Mesendoderm (in vitro differentiated cells): ENCODE measurements around the gene OR6M1.

Experiments used
- DNase-seq: peaks from one replicate; pipeline ENCODE4 v3.0.0; 2013
- H2AK5ac ChIP-seq: 2 replicates; pipeline ENCODE4 v1.6.1; 2013; ENCODE audit warnings: low read length, inconsistent platforms
- H2BK120ac ChIP-seq: 2 replicates; pipeline ENCODE4 v1.6.1; 2013; ENCODE audit warnings: low read depth, mild to moderate bottlenecking, low read length, moderate library complexity, mixed read lengths
- H2BK15ac ChIP-seq: replicated peaks from 2 replicates; pipeline ENCODE4 v1.6.1; 2013; ENCODE audit warnings: low read depth, mild to moderate bottlenecking, moderate library complexity
- H2BK5ac ChIP-seq: 2 replicates; pipeline ENCODE4 v1.6.1; 2013; ENCODE audit warnings: low read length, inconsistent platforms
- H3K18ac ChIP-seq: 2 replicates; pipeline ENCODE4 v1.6.1; 2013; ENCODE audit warnings: mild to moderate bottlenecking, low read length, mixed read lengths
- H3K23ac ChIP-seq: one replicate; pipeline ENCODE4 v1.6.1; 2013; ENCODE audit warnings: low read length
- H3K27ac ChIP-seq: 2 replicates; pipeline ENCODE4 v1.5.1; 2013; ENCODE audit warnings: low read depth, mild to moderate bottlenecking, inconsistent platforms, low read length, moderate library complexity
- H3K27me3 ChIP-seq: 2 replicates; pipeline ENCODE4 v1.6.1; 2013; ENCODE audit warnings: low read length, control low read depth, mild to moderate bottlenecking, inconsistent platforms; ENCODE audit not compliant: insufficient read depth, poor library complexity
- H3K36me3 ChIP-seq: 2 replicates; pipeline ENCODE4 v1.6.1; 2013; ENCODE audit warnings: low read length, inconsistent platforms; ENCODE audit not compliant: control insufficient read depth, insufficient read depth
- H3K4ac ChIP-seq: one replicate; pipeline ENCODE4 v1.6.1; 2013; ENCODE audit warnings: low read depth, mild to moderate bottlenecking, low read length, moderate library complexity
- H3K4me1 ChIP-seq: 2 replicates; pipeline ENCODE4 v1.6.1; 2013; ENCODE audit warnings: low read depth, low read length, inconsistent platforms; ENCODE audit not compliant: control insufficient read depth
- H3K4me2 ChIP-seq: 2 replicates; pipeline ENCODE4 v1.6.1; 2013; ENCODE audit warnings: low read length
- H3K4me3 ChIP-seq: 2 replicates; pipeline ENCODE4 v1.5.1; 2013; ENCODE audit warnings: mild to moderate bottlenecking, low read length
- H3K56ac ChIP-seq: one replicate; pipeline ENCODE4 v1.6.1; 2013; ENCODE audit warnings: low read length
- H3K79me1 ChIP-seq: 2 replicates; pipeline ENCODE4 v1.6.1; 2013; ENCODE audit warnings: low read length, inconsistent platforms
- H3K79me2 ChIP-seq: 2 replicates; pipeline ENCODE4 v1.6.1; 2013; ENCODE audit warnings: mild to moderate bottlenecking, low read length; ENCODE audit not compliant: control insufficient read depth, insufficient read depth
- H3K9ac ChIP-seq: 2 replicates; pipeline ENCODE4 v1.6.1; 2013; ENCODE audit warnings: low read length, inconsistent platforms
- H4K5ac ChIP-seq: one replicate; pipeline ENCODE4 v1.6.1; 2013; ENCODE audit warnings: low read length
- H4K8ac ChIP-seq: one replicate; pipeline ENCODE4 v1.6.1; 2013; ENCODE audit warnings: low read depth, mild to moderate bottlenecking, control low read depth, low read length, moderate library complexity
- WGBS: extraction: QIAGEN DNeasy Blood & Tissue Kit; methylation state at CpG from one replicate; pipeline ENCODE4 v1.1.7; 2013; ENCODE audit warnings: low lambda C conversion rate, missing lambda C conversion rate; ENCODE audit not compliant: insufficient coverage; ENCODE audit errors: extremely low coverage; 5-methylcytosine and 5-hydroxymethylcytosine counted together

Gene OR6M1

DNA sequence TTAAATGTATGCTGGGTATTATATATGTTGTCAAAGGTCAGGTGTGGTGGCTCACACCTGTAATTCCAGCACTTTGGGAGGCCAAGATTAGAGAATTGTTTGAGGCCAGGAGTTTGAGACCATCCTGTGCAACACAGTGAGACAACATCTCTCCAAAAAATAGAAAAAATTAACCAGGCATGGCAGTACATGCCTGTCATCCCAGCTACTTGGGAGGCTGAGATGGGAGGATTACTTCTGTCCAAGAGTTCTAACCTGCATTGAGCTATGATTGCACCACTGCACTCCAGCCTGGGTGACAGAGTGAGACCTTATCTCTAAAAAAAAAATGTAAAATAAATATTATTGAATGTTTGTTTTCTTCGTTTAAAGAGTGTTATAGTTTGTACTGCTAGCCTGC is 40.5 kb downstream of the OR6M1 start:
- 100% methylated on average over 1 of the region's 1 CpG for WGBS
- Histone ChIP-seq H3K27ac (no peak overlapping the region), H3K36me3 (no peaks in the 10 kb centered on the region)

DNA sequence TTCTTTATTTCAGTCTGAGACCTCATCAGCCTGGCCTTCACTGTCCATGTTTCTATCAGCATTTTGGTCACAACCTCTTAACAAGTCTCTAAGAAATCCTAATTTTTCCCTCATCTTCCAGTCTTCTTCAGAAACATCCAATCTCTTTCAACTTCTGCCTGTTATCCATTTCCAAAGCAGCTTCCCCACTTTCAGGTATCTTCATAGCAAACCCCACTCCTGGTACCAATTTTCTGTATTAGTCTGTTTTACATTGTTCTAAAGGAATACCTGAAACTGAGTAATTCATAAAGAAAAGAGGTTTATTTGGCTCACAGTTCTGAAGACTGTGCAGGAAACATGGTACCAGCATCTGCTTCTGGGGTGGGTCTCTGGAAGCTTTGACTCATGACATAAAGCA is 43.7 kb downstream of the OR6M1 start:
- Histone ChIP-seq H4K5ac (no peak overlapping the region), H4K8ac (no peak overlapping the region), H2BK120ac (no peak overlapping the region), H3K18ac (no peak overlapping the region), H3K4ac (no peak overlapping the region), H2BK15ac (no peak overlapping the region), H3K79me1 (no peaks in the 10 kb centered on the region), H2AK5ac (no peak overlapping the region), H3K4me1 (no peaks in the 10 kb centered on the region), H3K23ac (no peak overlapping the region), H3K56ac (no peak overlapping the region), H3K27me3 (no peaks in the 10 kb centered on the region), H2BK5ac (no peak overlapping the region), H3K9ac (no peak overlapping the region), H3K79me2 (no peaks in the 10 kb centered on the region), H3K36me3 (no peaks in the 10 kb centered on the region), H3K4me3 (no peak overlapping the region), H3K27ac (no peak overlapping the region), H3K4me2 (no peak overlapping the region)
- no peak for DNase-seq

More for the DNA sequence above, 40.5 kb downstream of the OR6M1 start:
- Histone ChIP-seq H3K79me2 (no peaks in the 10 kb centered on the region), H4K5ac (no peak overlapping the region), H3K9ac (no peak overlapping the region), H3K23ac (no peak overlapping the region), H3K4me1 (no peaks in the 10 kb centered on the region), H2BK5ac (no peak overlapping the region), H3K56ac (no peak overlapping the region), H3K18ac (no peak overlapping the region), H3K4me2 (no peak overlapping the region), H2BK15ac (no peak overlapping the region), H3K4ac (no peak overlapping the region), H4K8ac (no peak overlapping the region), H3K27me3 (no peaks in the 10 kb centered on the region), H2AK5ac (no peak overlapping the region), H3K4me3 (no peak overlapping the region), H3K79me1 (no peaks in the 10 kb centered on the region), H2BK120ac (no peak overlapping the region)
- no peak for DNase-seq

DNA sequence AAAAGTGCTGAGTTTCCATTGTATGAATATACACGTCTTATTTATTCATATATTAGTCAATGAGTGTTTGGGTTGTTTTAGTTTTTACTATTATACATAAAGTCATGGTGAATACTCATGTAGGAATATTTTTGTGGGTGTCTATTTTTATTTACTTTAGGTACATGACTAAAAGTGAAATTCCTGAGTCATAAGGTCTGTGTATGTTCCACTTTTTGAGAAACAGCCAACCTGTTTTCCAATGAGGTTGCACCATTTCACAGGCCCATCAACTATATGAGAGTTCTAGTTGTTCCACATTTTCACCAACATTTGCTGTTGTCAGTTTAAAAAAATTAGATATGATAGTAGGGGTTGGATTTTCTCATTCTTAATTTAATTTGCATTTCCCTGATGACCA is 45.3 kb downstream of the OR6M1 start:
- H3K36me3 ChIP-seq = no peaks in the 10 kb centered on the region
- no peak overlapping the region for H3K4me3 ChIP-seq
- H2BK5ac ChIP-seq = no peak overlapping the region
- H3K9ac ChIP-seq = no peak overlapping the region
- H3K79me2 ChIP-seq = no peaks in the 10 kb centered on the region
- H2AK5ac ChIP-seq = no peak overlapping the region
- DNase-seq = no peak
- H3K4me2 ChIP-seq = no peak overlapping the region
- no peak overlapping the region for H3K4ac ChIP-seq
- no peaks in the 10 kb centered on the region for H3K4me1 ChIP-seq
- no peak overlapping the region for H3K56ac ChIP-seq
- H3K18ac ChIP-seq = no peak overlapping the region
- H3K27ac ChIP-seq = no peak overlapping the region
- WGBS = no CpG with 5 or more reads among the region's 1 CpG
- H4K5ac ChIP-seq = no peak overlapping the region
- no peaks in the 10 kb centered on the region for H3K27me3 ChIP-seq
- no peak overlapping the region for H3K23ac ChIP-seq
- H2BK15ac ChIP-seq = no peak overlapping the region
- no peak overlapping the region for H4K8ac ChIP-seq
- no peak overlapping the region for H2BK120ac ChIP-seq
- no peaks in the 10 kb centered on the region for H3K79me1 ChIP-seq

DNA sequence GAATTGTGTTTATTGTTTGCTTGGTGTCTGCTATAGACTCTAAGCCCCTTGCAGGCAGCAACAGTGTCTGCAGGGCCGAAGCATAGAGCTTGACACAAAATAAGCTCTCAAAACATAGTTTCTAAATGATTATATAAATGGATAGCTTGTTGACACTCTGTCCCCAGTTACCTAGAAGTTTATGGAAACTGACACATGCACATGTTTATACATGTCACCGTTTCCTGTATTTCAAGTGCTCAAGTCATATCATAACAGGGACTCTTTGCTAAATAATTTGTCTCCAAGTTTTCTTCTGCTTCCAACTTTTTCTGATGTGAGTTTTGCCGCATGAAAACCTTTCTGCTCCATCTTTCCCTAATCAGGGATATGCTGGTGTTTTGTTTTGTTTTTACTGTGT is 48.2 kb downstream of the OR6M1 start:
- Histone ChIP-seq H3K56ac (no peak overlapping the region), H3K27me3 (no peaks in the 10 kb centered on the region), H3K18ac (no peak overlapping the region), H3K79me1 (no peaks in the 10 kb centered on the region), H3K79me2 (no peaks in the 10 kb centered on the region), H2BK5ac (no peak overlapping the region), H2BK120ac (no peak overlapping the region), H3K27ac (no peak overlapping the region), H3K4me1 (no peaks in the 10 kb centered on the region), H3K9ac (no peak overlapping the region), H3K36me3 (no peaks in the 10 kb centered on the region), H3K4me2 (no peak overlapping the region), H2AK5ac (no peak overlapping the region), H2BK15ac (no peak overlapping the region), H4K5ac (no peak overlapping the region), H3K23ac (no peak overlapping the region), H4K8ac (no peak overlapping the region), H3K4ac (no peak overlapping the region), H3K4me3 (no peak overlapping the region)
- DNase-seq = no peak
- no CpG with 5 or more reads among the region's 3 CpGs for WGBS

DNA sequence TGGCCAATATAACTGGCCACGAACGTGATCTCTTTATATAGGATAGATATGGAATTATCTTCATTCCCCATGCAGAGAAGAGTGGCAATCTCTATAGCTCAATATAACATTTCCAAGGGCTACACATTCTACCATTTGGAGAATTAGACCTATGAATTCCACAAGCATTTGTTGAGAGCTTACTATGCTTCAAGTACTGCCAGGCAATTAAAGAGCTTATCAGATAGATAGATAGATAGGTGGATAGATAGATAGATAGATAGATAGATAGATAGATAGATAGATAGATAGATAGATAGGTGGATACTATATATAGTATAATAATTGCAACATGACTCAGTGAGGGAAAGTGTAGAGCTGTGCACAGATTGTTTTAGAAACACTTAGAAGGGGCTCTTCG is 50.3 kb downstream of the OR6M1 start:
- H3K27ac ChIP-seq = no peak overlapping the region
- H3K18ac ChIP-seq = no peak overlapping the region
- no peak for DNase-seq
- no peak overlapping the region for H2BK15ac ChIP-seq
- H2BK120ac ChIP-seq = no peak overlapping the region
- H3K36me3 ChIP-seq = no peaks in the 10 kb centered on the region
- H2BK5ac ChIP-seq = no peak overlapping the region
- H3K4ac ChIP-seq = no peak overlapping the region
- H4K5ac ChIP-seq = no peak overlapping the region
- no CpG with 5 or more reads among the region's 3 CpGs for WGBS
- no peaks in the 10 kb centered on the region for H3K79me2 ChIP-seq
- no peak overlapping the region for H3K56ac ChIP-seq
- H3K9ac ChIP-seq = no peak overlapping the region
- no peak overlapping the region for H3K4me2 ChIP-seq
- no peak overlapping the region for H4K8ac ChIP-seq
- no peak overlapping the region for H2AK5ac ChIP-seq
- H3K23ac ChIP-seq = no peak overlapping the region
- no peak overlapping the region for H3K4me3 ChIP-seq
- no peaks in the 10 kb centered on the region for H3K4me1 ChIP-seq
- H3K27me3 ChIP-seq = no peaks in the 10 kb centered on the region
- no peaks in the 10 kb centered on the region for H3K79me1 ChIP-seq
